ENCODE results near the gene ICAM5.

Gene ICAM5

DNA sequence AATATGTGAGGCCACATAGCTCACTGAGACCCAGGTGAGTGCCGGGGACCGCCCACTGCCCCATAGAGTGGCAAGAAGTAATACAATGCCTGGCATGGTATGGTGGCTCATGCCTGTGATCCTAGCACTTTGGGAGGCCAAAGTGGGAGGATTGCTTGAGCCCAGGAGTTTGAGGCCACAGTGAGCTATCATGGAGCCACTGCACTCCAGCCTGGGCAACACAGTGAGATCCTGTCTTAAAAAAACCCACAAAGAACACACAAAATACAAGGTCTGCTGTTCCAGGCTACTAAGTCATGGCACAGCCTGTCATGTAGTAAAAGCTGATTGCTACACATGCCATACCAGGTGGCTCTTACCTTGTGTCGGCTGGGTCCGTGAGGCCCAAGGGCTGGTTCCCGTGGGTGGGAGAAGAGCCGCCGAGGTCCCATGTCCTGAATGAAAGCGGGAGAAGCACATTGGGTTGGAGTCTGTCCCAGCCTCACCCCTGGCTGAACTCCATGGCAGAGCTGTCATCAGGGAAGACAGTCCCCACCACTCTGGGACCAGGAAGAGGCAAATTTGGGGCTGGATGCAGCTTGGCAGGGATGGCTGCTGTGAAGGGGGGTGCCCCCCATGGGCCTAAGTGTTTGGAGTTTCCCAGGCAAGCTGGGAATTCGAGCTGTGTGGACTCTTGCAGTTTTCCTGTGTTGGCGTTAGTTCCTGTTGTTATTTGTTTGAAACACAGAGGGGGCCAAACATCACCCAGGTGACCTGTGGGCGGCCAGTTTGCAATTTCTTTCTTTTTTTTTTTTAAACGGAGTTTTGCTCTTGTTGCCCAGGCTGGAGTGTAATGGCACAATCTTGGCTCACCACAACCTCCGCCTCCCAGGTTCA is 29.3 kb downstream of the ICAM5 start:
- DNase-seq (ENCODE audit: low spot score), result no peak
- ChIA-PET CTCF (interaction anchor here (1.0 to 1.2 kb wide), 2 partner anchors 12 to 49 kb away, joined by 3 read pairs; no protein-coding TSS in a partner anchor), POLR2A (ENCODE audit: low non-redundant PET) (no interaction called here)
- H3K27ac ChIP-seq, result peak overlapping the region; percentile 76
- TF ChIP-seq, protein P1, sequence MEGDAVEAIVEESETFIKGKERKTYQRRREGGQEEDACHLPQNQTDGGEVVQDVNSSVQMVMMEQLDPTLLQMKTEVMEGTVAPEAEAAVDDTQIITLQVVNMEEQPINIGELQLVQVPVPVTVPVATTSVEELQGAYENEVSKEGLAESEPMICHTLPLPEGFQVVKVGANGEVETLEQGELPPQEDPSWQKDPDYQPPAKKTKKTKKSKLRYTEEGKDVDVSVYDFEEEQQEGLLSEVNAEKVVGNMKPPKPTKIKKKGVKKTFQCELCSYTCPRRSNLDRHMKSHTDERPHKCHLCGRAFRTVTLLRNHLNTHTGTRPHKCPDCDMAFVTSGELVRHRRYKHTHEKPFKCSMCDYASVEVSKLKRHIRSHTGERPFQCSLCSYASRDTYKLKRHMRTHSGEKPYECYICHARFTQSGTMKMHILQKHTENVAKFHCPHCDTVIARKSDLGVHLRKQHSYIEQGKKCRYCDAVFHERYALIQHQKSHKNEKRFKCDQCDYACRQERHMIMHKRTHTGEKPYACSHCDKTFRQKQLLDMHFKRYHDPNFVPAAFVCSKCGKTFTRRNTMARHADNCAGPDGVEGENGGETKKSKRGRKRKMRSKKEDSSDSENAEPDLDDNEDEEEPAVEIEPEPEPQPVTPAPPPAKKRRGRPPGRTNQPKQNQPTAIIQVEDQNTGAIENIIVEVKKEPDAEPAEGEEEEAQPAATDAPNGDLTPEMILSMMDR (conservative IDR thresholded peaks at IDR 0.05; ENCODE audit: low read depth), result no peak

DNA sequence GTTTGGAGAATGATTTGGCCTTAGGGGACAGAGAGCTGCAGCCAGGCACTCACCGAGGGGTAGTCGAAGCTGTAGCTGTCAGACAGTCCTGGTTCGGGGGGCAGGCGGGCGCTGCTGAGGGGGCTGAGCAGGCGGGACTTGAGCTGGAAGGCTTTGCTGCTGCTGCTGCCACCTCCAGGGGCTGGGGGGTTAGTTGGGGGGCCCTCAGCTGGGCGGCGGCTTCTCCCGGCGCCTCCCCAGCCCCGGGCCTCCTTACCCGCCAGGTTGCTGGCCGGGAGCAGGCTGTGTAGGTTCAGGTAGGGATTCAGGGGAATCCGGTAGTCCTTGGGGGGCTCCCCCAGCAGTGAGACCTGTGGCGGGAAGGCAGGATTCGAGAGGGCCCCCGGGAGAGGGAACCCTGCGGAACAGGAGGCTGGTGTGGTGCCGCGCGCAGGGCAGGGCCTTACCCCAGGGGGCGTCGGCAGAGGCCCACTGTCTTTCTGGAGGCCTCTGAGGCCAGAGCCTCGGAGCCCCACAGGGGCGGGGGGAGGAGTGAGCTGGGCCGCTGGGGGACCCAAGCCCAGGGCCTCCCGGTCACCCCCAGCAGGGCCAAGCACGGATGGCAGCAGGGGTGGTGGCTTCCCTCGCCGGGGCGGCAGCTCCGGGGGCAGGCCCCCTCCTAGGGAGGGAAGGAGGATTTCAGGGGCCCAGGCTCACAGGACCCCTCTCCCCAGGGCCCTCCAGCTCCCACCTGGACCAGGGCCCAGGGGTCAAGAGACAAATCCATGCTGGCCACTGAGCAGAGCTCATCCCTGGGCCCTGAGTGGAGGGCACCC is 31.1 kb downstream of the ICAM5 start:
- CTCF ChIA-PET, result interaction anchor here (0.6 to 0.9 kb wide), 2 partner anchors 33 to 62 kb away, joined by 3 to 5 read pairs; no protein-coding TSS in a partner anchor
- no peak for DNase-seq (ENCODE audit: low spot score)

DNA sequence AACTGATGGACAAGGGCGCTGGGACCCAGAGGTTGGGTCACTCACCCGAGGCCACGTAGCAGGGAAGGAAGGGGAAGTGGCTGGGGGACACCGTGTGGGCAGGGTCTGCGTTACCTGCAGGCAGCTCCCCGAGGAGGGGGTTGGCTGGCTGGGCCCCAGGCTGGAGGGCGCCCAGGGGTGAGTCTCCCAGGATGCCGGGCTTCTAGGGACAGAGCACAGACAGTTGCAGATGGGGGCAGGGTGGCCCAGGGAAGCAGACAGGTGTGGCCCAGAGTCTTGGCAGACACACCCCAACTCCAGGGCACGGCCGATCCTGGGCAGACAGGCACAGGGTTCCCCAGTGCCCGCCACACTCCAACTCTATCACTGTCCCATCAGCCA is 31.7 kb downstream of the ICAM5 start:
- TF ChIP-seq, protein P1 (conservative IDR thresholded peaks at IDR 0.05; ENCODE audit: low read depth), result no peak
- DNase-seq (ENCODE audit: low spot score), result no peak
- ChIA-PET CTCF (no interaction called here), POLR2A (ENCODE audit: low non-redundant PET) (no interaction called here)
- no peak overlapping the region; the same call in 1 of the 2 replicates for H3K27ac ChIP-seq

More for the DNA sequence above, 31.1 kb downstream of the ICAM5 start:
- TF ChIP-seq, protein P1 (conservative IDR thresholded peaks at IDR 0.05; ENCODE audit: low read depth), result no peak
- H3K27ac ChIP-seq, result no peak overlapping the region
- POLR2A ChIA-PET (ENCODE audit: low non-redundant PET), result no interaction called here

DNA sequence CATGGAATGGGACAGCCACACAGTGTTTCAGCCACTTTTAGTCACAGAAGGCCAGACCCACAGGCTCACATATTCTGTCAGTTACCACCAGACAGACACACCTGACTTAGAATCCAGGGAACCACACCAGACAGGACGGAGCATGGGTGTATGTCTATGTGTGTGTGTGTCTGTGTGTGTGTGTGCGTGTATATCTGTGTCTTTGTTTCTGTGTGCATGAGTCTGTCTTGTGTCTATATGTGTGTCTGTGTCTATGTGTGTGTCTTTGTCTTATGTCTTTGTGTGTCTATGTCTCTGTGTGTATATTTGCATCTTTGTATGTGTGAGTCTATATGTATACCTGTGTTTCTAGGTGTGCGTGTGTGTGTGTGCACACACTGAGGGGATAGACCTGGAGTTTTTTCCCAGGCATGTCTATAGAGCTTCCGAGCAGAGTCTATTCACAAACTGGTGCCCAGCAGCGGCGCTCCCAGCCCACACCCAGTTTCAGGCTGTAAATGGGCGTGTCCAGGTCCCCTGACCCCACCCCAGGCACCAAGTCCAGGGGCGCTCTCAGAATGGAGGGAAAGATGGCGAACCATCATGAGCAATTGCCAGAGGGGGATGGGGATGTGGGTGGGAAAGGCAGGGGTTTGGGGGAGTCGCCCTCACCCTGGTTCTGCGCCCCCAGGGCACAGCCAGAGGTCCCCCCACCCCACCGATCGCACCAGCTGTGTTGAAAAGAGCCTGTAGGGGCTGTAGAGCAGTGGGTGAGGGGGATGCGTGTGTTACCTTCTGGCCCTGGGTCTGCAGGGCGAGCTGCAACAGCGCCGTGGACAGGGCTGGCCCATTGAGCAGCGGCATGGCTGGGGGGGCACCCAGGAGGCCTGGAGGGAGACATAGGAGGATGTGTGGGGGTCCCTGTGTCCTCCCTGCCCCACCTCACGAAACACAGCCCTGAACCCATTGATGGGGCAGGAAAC is 32.4 kb downstream of the ICAM5 start:
- CTCF ChIA-PET, result no interaction called here

DNA sequence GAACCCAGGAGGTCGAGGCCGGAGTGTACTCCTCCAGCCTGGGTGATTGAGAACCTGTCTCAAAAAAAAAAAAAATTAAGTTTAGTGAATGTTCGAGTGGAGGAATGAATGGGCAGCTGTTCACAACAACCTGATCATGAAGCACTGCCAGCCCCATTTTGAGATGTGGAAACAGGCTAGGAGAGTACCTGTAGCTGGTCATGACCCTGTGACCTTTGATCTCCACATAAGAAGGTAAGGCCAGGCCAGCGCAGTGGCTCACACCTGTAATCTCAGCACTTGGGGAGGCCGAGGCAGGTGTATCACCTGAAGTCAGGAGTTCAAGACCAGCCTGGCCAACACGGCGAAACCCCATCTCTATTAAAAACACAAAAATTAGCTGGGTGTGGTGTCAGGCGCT is 36.0 kb downstream of the ICAM5 start:
- H3K27ac ChIP-seq, result no peak overlapping the region; the same call in 1 of the 2 replicates
- TF ChIP-seq, protein P1 (conservative IDR thresholded peaks at IDR 0.05; ENCODE audit: low read depth), result no peak
- ChIA-PET POLR2A (ENCODE audit: low non-redundant PET) (no interaction called here), CTCF (interaction anchor here (0.7 to 1.1 kb wide), 2 partner anchors 91 to 96 kb away, joined by 4 to 5 read pairs; no protein-coding TSS in a partner anchor)
- DNase-seq (ENCODE audit: low spot score), result no peak

More for the DNA sequence above, 32.4 kb downstream of the ICAM5 start:
- DNase-seq (ENCODE audit: low spot score), result no peak
- H3K27ac ChIP-seq, result no peak overlapping the region; the same call in 1 of the 2 replicates
- POLR2A ChIA-PET (ENCODE audit: low non-redundant PET), result no interaction called here
- TF ChIP-seq, protein P1 (conservative IDR thresholded peaks at IDR 0.05; ENCODE audit: low read depth), result no peak

Data from RWPE1 (cell line).